NCI-H146 treated with DMSO at 0.1 percent for 48 hours (cell line): ENCODE results near the gene CADM4.
"Not testable (repeated sequence)": the region's sequence is repeated elsewhere in the genome, so short reads cannot be mapped to it uniquely, and the experiment has no call there.

Source experiments
- DNase-seq: peaks from one replicate; lab custom pipeline; 2025; ENCODE audit not compliant: unreplicated experiment; lab: John Stamatoyannopoulos, UW

The CADM4 gene

GRCh38 chr19:43609872-43610271 is 29.8 kb downstream of the CADM4 start:
- DNase-seq: no peak

GRCh38 chr19:43607238-43608205 is 32.1 kb downstream of the CADM4 start:
- no peak for DNase-seq

GRCh38 chr19:43606569-43607229 is 33.0 kb downstream of the CADM4 start:
- no peak for DNase-seq

- DNase-seq: no peak
These were observed 33.6 kb downstream of the CADM4 start for GRCh38 chr19:43605875-43606568.

- not testable (repeated sequence) for DNase-seq
These were observed 39.3 kb downstream of the CADM4 start for GRCh38 chr19:43600326-43600725.

- DNase-seq: no peak
These were observed 39.9 kb downstream of the CADM4 start for GRCh38 chr19:43599635-43600295.

GRCh38 chr19:43598445-43599240 is 41.0 kb downstream of the CADM4 start:
- DNase-seq: no peak

GRCh38 chr19:43597876-43598275 is 41.8 kb downstream of the CADM4 start:
- DNase-seq: no peak

GRCh38 chr19:43596842-43597461 is 42.7 kb downstream of the CADM4 start:
- no peak for DNase-seq

- peak; percentile 99 for DNase-seq
These were observed 43.4 kb downstream of the CADM4 start, which contains the start of the genes IRGQ and ZNF576 for GRCh38 chr19:43595999-43596841. TSS of gene IRGQ (minus strand) at chr19:43596134. CDS start at chr19:43595338, 796 bp downstream. TSS of gene ZNF576 (plus strand) at chr19:43596595. CDS start at chr19:43597109, 514 bp downstream.

- no peak for DNase-seq
These were observed 44.0 kb downstream of the CADM4 start for GRCh38 chr19:43595605-43595998.

- no peak for DNase-seq
These were observed 44.7 kb downstream of the CADM4 start for GRCh38 chr19:43594710-43595604.

- no peak for DNase-seq
These were observed 45.5 kb downstream of the CADM4 start for GRCh38 chr19:43594081-43594697.

- no peak for DNase-seq
These were observed 46.8 kb downstream of the CADM4 start for GRCh38 chr19:43592800-43593350.

- DNase-seq: no peak
These were observed 47.5 kb downstream of the CADM4 start for GRCh38 chr19:43591904-43592772.

- DNase-seq: no peak
These were observed 50.0 kb downstream of the CADM4 start for GRCh38 chr19:43589678-43590077.
